HG02759 (cell line): ENCODE measurements around the gene GUK1.
"Not testable (repeated sequence)": the region's sequence is repeated elsewhere in the genome, so short reads cannot be mapped to it uniquely, and the experiment has no call there.

Experiments
- ATAC-seq: cut with Tn5 transposase; IDR thresholded peaks from one replicate; pipeline ENCODE4 v1.9.1; 2021; ENCODE audit warnings: mild to moderate bottlenecking, moderate library complexity; ENCODE audit not compliant: unreplicated experiment

Gene GUK1

GRCh38 chr1:228161362-228161761 lies 21.3 kb downstream of the GUK1 start:
- no peak for ATAC-seq

GRCh38 chr1:228161866-228162265 lies 21.8 kb downstream of the GUK1 start:
- ATAC-seq: no peak

- no peak for ATAC-seq
Observed at GRCh38 chr1:228162286-228163006, 22.4 kb downstream of the GUK1 start.

GRCh38 chr1:228163007-228163753 lies 23.1 kb downstream of the GUK1 start:
- ATAC-seq: no peak

GRCh38 chr1:228163776-228164519 lies 23.9 kb downstream of the GUK1 start:
- ATAC-seq: no peak

- ATAC-seq: peak; percentile 0
Observed at GRCh38 chr1:228164561-228165371, 24.7 kb downstream of the GUK1 start.

GRCh38 chr1:228165372-228166169 lies 25.5 kb downstream of the GUK1 start, which contains the start of gene IBA57:
IBA57 (plus strand) TSS chr1:228165804; CDS start chr1:228165817, 13 bp downstream.
- ATAC-seq: peak; percentile 82

- ATAC-seq: peak; percentile 5
Observed at GRCh38 chr1:228166170-228166936, 26.3 kb downstream of the GUK1 start.

GRCh38 chr1:228168563-228169270 lies 28.6 kb downstream of the GUK1 start:
- ATAC-seq: no peak

GRCh38 chr1:228169345-228169744 lies 29.3 kb downstream of the GUK1 start:
- ATAC-seq: no peak

- ATAC-seq: no peak
Observed at GRCh38 chr1:228170666-228171065, 30.6 kb downstream of the GUK1 start.

GRCh38 chr1:228171221-228171891 lies 31.3 kb downstream of the GUK1 start:
- no peak for ATAC-seq

GRCh38 chr1:228172591-228173527 lies 32.8 kb downstream of the GUK1 start:
- ATAC-seq: no peak

GRCh38 chr1:228173528-228174481 lies 33.7 kb downstream of the GUK1 start:
- ATAC-seq: not testable (repeated sequence)

- no peak for ATAC-seq
Observed at GRCh38 chr1:228174482-228175315, 34.6 kb downstream of the GUK1 start.
